Neural progenitor cell (in vitro differentiated cells): ENCODE data around the gene TASP1.

ENCODE experiments used
- EZH2 ChIP-seq: fragments of 200-600 bp; sonication (generic); IDR thresholded peaks from 2 replicates; pipeline ENCODE4 v1.6.1; 2017; ENCODE audit warnings: antibody characterized with exemption, mild to moderate bottlenecking, moderate library complexity
- TF ChIP-seq, protein P1 (sequence below): fragments of 200-600 bp; sonication (generic); IDR thresholded peaks from 2 replicates; pipeline ENCODE4 v1.5.1; 2017; ENCODE audit warnings: antibody characterized with exemption, mild to moderate bottlenecking

DNA sequence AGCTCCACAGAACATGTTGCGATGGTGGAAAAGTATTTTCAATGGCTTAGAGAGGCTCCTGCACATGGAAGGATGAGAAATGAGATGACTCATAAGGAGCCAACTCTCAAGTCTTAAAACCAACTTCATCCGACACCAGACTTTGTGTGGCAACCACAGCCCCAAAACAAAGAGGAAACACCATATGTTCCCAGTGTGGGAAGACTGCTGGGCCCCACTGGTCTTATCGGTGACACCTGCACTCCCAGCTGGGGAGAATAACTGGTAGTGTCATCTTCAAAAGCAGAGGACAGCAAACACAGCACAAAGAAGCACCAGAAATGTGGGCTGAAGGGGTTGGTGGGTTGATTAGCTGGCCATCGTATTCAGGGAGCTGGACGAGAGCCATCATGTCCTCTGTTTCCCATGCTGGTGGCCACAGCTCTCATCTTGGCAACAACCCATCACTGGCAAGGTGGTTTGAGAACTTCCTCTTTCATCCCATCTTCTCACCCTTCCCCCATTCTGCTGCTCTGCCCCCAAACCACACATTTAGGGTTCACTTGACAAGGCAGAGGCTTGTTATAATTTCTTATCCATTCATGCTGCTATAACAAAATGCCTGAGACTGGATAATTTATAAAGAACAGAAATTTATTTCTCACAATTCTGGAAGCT lies 46.0 kb upstream of the TASP1 start:
- TF ChIP-seq, protein P1, sequence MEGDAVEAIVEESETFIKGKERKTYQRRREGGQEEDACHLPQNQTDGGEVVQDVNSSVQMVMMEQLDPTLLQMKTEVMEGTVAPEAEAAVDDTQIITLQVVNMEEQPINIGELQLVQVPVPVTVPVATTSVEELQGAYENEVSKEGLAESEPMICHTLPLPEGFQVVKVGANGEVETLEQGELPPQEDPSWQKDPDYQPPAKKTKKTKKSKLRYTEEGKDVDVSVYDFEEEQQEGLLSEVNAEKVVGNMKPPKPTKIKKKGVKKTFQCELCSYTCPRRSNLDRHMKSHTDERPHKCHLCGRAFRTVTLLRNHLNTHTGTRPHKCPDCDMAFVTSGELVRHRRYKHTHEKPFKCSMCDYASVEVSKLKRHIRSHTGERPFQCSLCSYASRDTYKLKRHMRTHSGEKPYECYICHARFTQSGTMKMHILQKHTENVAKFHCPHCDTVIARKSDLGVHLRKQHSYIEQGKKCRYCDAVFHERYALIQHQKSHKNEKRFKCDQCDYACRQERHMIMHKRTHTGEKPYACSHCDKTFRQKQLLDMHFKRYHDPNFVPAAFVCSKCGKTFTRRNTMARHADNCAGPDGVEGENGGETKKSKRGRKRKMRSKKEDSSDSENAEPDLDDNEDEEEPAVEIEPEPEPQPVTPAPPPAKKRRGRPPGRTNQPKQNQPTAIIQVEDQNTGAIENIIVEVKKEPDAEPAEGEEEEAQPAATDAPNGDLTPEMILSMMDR: no peak
- TF ChIP-seq EZH2: no peak
